Spleen (tissue), 7 donors: ENCODE data around the gene TCF12.

ENCODE experiments used
- CTCF ChIP-seq, 11 experiments: fragments of 200-600 bp in 7 of 11; fragments of 450-650 bp in 4 of 11; sonication (generic) in 4 of 11; IDR thresholded peaks in 8 of 11; conservative IDR thresholded peaks in 3 of 11; 1 replicate in 7 of 11; 2 replicates in 4 of 11; pipeline versions ENCODE4 v1.4.0 to v1.8.0; 2016 to 2021; ENCODE audit warnings: antibody characterized with exemption in 11 of 11, inconsistent platforms in 4 of 11, mild to moderate bottlenecking in 1 of 11
- POLR2AphosphoS5 ChIP-seq, 3 donors: sonication (generic); formaldehyde crosslinking; IDR thresholded peaks; one replicate each; pipeline ENCODE4 v1.5.1; 2017; ENCODE audit warnings: antibody characterized with exemption in 3 of 3
- donor health status: DM: no; HTN: no; CAD: no; lungs with moderate emphysema.
- donor health status: DM: no; HTN: no; CAD: no.
- donor health status: DM: no; HTN: no; CAD: no.

GRCh38 chr15:57251308-57251707 is 332.9 kb downstream of the TCF12 start:
- no peak for TF ChIP-seq CTCF (IDR thresholded peaks at IDR 0.05 in 8 of 11, conservative IDR thresholded peaks at IDR 0.05 in 3 of 11)
- TF ChIP-seq POLR2AphosphoS5 (IDR thresholded peaks at IDR 0.05), result no peak
